SH-SY5Y (cell line): ENCODE results near the gene ELMO2.

ENCODE experiments used
- GATA2 ChIP-seq: IDR thresholded peaks from 2 replicates; pipeline ENCODE4 v1.6.1; 2011; ENCODE audit warnings: mild to moderate bottlenecking, low read depth, low read length
- GATA3 ChIP-seq: IDR thresholded peaks from 2 replicates; pipeline ENCODE4 v1.6.1; 2011; ENCODE audit warnings: low read depth, mild to moderate bottlenecking, low read length, moderate library complexity

GRCh38 chr20:46325789-46326188, 80.6 kb downstream of the ELMO2 start:
- TF ChIP-seq GATA2 (no peak), GATA3 (no peak)
